GM12875 (cell line): ENCODE data around the gene ELAVL1.
"Not testable (repeated sequence)": the region's sequence is repeated elsewhere in the genome, so short reads cannot be mapped to it uniquely, and the experiment has no call there.

Experiments used
- H3K4me3 ChIP-seq: one replicate; pipeline ENCODE4 v1.5.1; 2011; ENCODE audit warnings: low read depth, low read length, control low read depth
- CTCF ChIP-seq: IDR thresholded peaks from 2 replicates; pipeline ENCODE4 v1.5.1; 2011; ENCODE audit warnings: low read depth, mild to moderate bottlenecking, control low read depth, inconsistent platforms, low read length, moderate library complexity, borderline replicate concordance; ENCODE audit not compliant: insufficient read depth

The ELAVL1 gene

GRCh38 chr19:7921302-7921966 lies 84.0 kb downstream of the ELAVL1 start:
- peak overlapping the region; percentile 63 for H3K4me3 ChIP-seq

GRCh38 chr19:7920519-7921301 lies 84.7 kb downstream of the ELAVL1 start:
- H3K4me3 ChIP-seq: peak overlapping the region; percentile 81
- no peak for TF ChIP-seq CTCF

More at GRCh38 chr19:7921302-7921966, 84.0 kb downstream of the ELAVL1 start:
- no peak for TF ChIP-seq CTCF

GRCh38 chr19:7919610-7920518 lies 85.6 kb downstream of the ELAVL1 start, which contains the start of gene SNAPC2:
TSS of gene SNAPC2 (plus strand) at chr19:7920338. CDS start at chr19:7920367, 29 bp downstream.
- peak within 1 kb of the TSS; percentile 81 for H3K4me3 ChIP-seq
- no peak for TF ChIP-seq CTCF

GRCh38 chr19:7918615-7919421 lies 86.6 kb downstream of the ELAVL1 start:
- no peak overlapping the region for H3K4me3 ChIP-seq

GRCh38 chr19:7918062-7918614 lies 87.3 kb downstream of the ELAVL1 start:
- not testable (repeated sequence) for H3K4me3 ChIP-seq

More at GRCh38 chr19:7918615-7919421, 86.6 kb downstream of the ELAVL1 start:
- no peak for TF ChIP-seq CTCF

GRCh38 chr19:7917267-7918061 lies 88.0 kb downstream of the ELAVL1 start:
- peak; percentile 80 for TF ChIP-seq CTCF
- no peak overlapping the region for H3K4me3 ChIP-seq
